ENCODE measurements around the gene ZC3H14.

ZC3H14 gene

GRCh38 chr14:88618476-88618875 is 55.6 kb downstream of the ZC3H14 start:
- H3K4me3 ChIP-seq (ENCODE audit: low read depth, low read length) = no peak overlapping the region
- no peak for TF ChIP-seq CTCF (IDR thresholded peaks at IDR 0.05; ENCODE audit: low read depth, low read length)

GRCh38 chr14:88621100-88621499 is 58.3 kb downstream of the ZC3H14 start:
- no peak overlapping the region for H3K4me3 ChIP-seq (ENCODE audit: low read depth, low read length)
- TF ChIP-seq CTCF (IDR thresholded peaks at IDR 0.05; ENCODE audit: low read depth, low read length) = no peak

- H3K4me3 ChIP-seq (ENCODE audit: low read depth, low read length) = no peak overlapping the region
- TF ChIP-seq CTCF (IDR thresholded peaks at IDR 0.05; ENCODE audit: low read depth, low read length) = no peak
Measured at GRCh38 chr14:88625671-88626070, 62.8 kb downstream of the ZC3H14 start.

- TF ChIP-seq CTCF (IDR thresholded peaks at IDR 0.05; ENCODE audit: low read depth, low read length) = no peak
Measured at GRCh38 chr14:88628033-88628432, 65.2 kb downstream of the ZC3H14 start.

GRCh38 chr14:88628462-88628861 is 65.6 kb downstream of the ZC3H14 start:
- H3K4me3 ChIP-seq (ENCODE audit: low read depth, low read length) = no peak overlapping the region
- no peak for TF ChIP-seq CTCF (IDR thresholded peaks at IDR 0.05; ENCODE audit: low read depth, low read length)

More at GRCh38 chr14:88628033-88628432, 65.2 kb downstream of the ZC3H14 start:
- no peak overlapping the region for H3K4me3 ChIP-seq (ENCODE audit: low read depth, low read length)

GRCh38 chr14:88630565-88630964 is 67.7 kb downstream of the ZC3H14 start:
- no peak for TF ChIP-seq CTCF (IDR thresholded peaks at IDR 0.05; ENCODE audit: low read depth, low read length)
- H3K4me3 ChIP-seq (ENCODE audit: low read depth, low read length) = no peak overlapping the region

- TF ChIP-seq CTCF (IDR thresholded peaks at IDR 0.05; ENCODE audit: low read depth, low read length) = no peak
- H3K4me3 ChIP-seq (ENCODE audit: low read depth, low read length) = no peak overlapping the region
Measured at GRCh38 chr14:88631091-88631490, 68.3 kb downstream of the ZC3H14 start.
